ENCODE results near the gene TBC1D5.

Gene TBC1D5

DNA sequence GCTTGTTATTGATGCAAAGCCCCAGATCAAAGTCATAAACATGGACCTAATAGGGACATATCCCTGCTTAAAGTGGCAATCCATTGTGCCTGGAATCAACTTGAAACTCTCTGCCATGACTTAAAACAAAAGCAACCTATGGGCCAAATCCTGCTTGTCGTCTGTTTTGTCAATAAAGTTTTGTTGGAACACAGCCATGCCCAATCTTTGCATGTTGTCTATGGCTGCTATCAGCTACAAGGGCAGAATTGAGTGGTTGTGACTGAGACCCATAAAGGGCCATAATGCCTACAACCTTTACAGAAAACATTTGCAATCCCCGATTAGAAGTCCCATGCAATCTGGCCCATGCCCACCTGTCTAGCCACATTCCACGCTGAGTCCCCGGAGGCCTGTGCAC lies 622.3 kb downstream of the TBC1D5 start:
- no peak for DNase-seq

DNA sequence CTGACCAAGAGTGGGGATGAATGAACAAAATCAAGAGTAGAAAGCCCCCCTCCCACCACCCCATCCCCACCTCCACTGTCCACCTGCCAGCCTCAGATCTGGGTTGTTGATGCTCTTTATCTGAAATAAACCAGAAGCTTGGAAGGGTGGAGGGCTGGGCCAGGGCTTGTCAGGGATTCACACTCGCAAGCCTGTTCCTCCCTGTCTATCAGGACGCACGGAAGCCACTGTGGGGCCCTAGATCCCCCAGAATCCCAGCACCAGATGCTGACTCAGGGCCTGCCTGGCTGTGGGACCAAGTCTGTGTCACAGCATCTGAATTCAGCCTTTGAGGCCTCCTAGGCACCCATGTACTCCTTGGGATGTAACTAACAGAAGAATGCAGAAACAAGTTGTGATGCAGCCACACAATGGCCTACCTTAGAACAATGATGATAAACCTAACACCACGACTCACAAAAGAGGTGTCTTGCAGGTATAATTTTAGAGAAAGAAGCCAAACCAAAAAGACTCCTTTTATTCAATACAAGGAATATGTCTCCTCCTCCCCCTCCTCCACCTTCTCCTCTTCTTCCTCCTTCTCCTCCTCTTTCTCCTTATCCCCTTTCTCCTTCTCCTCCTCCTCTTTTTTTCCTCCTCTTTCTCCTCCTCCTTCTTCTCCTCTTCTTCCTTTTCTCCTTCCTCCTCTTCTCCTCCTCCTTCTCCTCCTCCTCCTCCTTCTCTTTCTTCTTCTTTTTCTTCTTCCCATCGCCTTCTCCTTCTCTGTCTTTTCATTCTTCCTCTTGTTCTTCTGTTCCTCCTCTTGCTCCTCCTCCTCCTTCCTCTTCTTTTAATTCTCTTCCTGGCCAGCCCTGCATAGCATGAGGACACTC lies 623.0 kb downstream of the TBC1D5 start:
- DNase-seq: no peak

DNA sequence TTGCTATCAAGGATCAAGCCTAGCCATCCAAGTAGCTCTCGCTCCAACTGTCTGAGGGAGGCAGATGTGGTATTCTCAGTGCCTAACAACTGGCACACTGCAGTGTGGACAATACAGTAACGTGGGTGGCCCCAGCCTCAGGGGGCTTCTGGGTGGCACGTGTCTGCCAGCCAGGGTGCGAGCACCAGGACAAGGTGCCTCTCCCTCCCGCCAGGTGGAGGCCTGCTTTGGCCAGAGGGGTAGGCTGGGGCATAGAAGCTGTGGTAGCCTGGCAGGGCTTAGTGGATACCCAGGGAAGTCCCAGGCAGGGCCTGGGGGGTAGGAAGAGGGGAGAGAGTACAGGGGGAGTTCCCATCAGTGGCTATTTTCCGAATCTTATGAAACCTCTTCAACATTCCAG lies 623.7 kb downstream of the TBC1D5 start:
- no peak for DNase-seq

DNA sequence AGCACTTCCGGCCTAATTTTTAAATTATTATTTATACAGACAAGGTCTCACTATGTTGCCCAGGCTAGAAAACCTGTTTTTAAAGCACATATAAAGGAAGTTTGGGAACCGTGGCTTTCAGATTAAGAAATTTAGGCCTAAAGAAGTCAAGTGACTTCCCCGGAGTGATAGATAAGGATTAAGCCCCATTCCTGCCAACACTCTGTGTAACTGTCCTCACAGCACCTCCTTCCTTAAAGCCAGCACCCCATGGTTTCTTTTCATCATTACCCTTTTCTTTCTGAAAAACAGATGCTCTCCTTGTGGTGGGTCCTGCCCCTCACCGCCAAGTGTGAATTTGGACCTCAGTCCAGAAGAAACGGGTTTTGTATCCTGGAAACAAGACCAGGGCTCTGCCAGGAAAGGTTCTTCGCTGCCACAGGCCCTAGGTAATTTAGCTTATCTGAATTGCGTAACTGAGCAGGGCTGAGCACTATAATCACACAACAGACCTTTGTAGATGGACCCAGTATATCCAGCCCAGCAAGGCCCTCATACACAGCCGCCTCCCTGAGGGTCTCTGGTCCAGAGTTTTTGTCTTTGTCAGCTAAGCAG lies 626.3 kb downstream of the TBC1D5 start:
- DNase-seq: no peak

DNA sequence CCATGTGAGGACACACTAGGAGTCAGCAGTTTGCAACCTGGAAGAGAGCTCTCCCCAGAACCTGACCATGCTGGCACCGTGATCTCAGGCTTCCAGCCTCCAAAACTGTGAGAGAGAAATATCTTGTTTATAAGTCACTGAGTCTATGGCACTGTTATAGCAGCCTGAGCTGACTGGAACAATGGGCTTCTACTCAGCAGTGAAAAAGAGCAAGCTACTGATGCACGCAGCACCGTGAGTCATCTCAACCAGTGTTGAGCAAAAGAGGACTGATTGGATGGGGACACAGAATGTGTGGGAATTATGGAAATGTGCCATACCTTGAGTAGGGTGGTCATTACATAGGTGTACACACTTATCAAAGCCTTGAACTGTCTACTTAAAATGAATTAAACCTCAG lies 627.2 kb downstream of the TBC1D5 start:
- DNase-seq: no peak

DNA sequence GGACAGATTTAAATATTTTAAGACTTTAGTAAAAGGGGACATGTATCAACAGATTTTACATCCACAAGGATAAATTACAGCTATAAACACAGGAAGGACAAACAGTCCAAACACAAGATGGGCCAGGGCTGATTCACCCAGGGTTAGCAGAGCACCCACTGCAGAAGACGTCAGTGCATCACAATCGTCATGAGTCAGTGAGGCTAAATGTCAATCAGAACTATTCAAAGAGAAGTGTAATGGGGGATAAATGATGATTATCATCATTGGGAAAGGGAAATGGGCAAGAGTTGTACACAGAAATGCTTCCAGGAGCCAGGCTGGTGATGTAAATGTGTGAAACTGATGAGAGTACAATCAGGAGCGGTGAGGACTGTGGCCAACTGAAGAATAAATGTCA lies 630.8 kb downstream of the TBC1D5 start:
- DNase-seq: no peak

DNA sequence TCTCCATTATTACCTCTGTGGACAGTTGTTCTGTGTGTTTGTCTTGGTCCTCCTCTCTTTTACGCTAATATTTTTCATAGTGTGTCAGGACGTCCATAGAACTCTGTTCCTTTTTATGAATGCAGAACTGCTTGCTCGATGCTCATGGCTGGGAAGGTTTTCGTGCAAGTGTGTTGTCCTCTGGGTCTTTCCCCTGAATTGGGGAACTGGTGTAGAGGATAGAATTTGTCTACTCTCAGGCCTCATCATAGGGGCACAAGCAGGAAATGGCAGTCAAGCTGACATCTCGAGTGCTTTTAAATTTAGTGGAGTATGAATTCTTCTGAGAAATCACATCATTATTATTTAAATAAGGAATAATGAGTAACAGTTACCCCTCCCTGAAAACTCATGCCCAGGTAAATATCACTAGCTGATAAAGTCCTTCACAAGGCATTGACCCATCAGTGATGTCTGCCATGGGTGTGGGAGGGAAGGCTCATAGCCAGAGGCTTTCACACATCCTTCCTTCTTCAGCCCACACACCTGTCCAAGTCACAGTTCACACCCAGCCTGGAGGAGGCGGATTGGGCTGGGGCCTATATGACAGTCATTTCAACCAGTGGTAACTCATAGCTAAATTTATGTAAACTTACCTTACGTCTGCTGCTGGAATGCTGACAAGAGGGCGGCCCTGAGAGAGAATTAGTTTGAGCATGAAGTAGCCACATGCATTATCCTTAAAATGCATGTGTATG lies 631.6 kb downstream of the TBC1D5 start:
- no peak for DNase-seq

Measured in NCI-H226 (cell line).